ENCODE measurements around the gene ABCA12.

Gene ABCA12

GRCh38 chr2:214902286-214902685, 236.1 kb downstream of the ABCA12 start:
- no peak for DNase-seq

- no peak for DNase-seq
These were observed 238.7 kb downstream of the ABCA12 start for GRCh38 chr2:214899751-214900150.

- no peak for DNase-seq
These were observed 242.2 kb downstream of the ABCA12 start for GRCh38 chr2:214896274-214896673.

DNA sequence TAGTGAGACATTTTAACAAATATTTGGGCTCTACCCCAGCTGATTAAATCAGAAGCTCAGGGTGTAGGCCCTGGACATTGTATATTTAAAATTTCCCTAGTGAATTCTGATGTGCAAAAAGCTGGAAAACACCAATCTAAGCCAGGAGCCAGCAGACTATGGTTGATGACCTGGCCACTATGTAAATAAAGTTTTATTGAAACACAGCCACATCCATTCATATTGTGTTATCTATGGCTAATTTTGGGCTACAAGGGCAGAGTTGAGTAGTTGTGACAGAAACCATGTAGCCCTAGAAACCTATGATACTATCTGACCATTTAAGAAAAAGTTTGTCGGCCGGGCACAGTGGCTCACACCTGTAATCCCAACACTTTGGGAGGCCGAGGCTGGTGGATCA, 243.0 kb downstream of the ABCA12 start:
- DNase-seq, result no peak

DNA sequence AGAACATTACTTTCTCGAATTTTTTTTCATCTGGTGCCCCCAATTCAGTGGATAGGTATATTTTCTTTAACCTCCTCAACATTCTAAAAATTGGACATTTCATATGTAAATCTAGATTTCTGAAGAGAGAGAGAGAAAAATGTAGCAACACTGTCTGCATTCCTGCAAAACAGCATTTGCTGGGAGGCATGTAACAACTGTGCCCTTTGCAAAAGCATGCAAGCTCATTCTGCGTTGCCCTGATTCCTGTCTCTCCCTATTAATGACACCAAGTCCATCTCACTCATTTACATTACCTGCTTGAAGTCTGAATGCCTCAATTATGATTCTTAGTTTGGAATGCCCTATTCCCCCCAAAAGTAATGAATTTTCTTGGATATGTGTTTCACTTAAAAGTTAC, 249.1 kb downstream of the ABCA12 start:
- no peak for DNase-seq

DNA sequence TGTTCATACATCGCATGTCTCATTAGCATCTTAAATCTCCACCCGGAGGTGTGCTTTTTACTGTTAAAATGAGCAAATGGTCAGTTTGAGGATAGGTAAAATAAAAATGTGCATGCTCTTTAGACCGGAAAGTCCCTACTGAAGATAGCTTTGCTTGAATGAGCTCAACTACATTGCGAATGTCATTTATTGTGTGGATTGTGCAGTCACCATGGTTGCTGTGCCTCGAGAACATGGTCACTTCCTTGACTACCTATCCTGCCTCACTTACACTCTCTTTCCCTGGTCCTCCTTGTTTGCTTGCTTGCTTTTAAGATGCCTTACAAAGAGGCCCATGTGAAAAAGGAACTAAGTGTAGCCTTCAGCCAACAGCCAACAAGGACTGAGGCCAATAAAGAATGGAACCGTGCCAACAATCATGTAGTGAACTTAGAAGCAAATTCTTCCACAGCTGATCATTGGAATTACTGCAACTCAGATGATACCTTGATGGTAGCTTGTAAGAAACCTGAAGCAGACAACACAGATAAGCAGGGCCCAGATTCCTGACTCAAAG, 256.7 kb downstream of the ABCA12 start:
- no peak for DNase-seq
